Osteocyte (in vitro differentiated cells): Measurements from ENCODE around the gene CCDC197. TPM values are rescaled to one million over a fixed set of nuclear protein-coding genes. Genes with fewer than 3 reads are reported as not detected.

Experiments
- DNase-seq: peaks from one replicate; pipeline ENCODE4 v3.0.0; 2021; ENCODE audit warnings: mixed read lengths; ENCODE audit not compliant: unreplicated experiment; ENCODE audit errors: extremely low spot score
- H3K27ac Mint-ChIP-seq: one replicate; pipeline ENCODE4 v1.8.0; 2021; ENCODE audit warnings: mild to moderate bottlenecking, mixed read lengths; ENCODE audit not compliant: unreplicated experiment
- H3K27me3 Mint-ChIP-seq: one replicate; pipeline ENCODE4 v1.8.0; 2021; ENCODE audit warnings: mixed read lengths; ENCODE audit not compliant: unreplicated experiment
- H3K36me3 Mint-ChIP-seq: one replicate; pipeline ENCODE4 v1.8.0; 2021; ENCODE audit warnings: mixed read lengths; ENCODE audit not compliant: unreplicated experiment
- H3K4me1 Mint-ChIP-seq: one replicate; pipeline ENCODE4 v1.8.0; 2021; ENCODE audit warnings: mixed read lengths; ENCODE audit not compliant: unreplicated experiment
- H3K4me3 Mint-ChIP-seq: one replicate; pipeline ENCODE4 v1.8.0; 2021; ENCODE audit warnings: mild to moderate bottlenecking, moderate library complexity, mixed read lengths; ENCODE audit not compliant: unreplicated experiment
- H3K9me3 Mint-ChIP-seq: one replicate; pipeline ENCODE4 v1.8.0; 2021; ENCODE audit warnings: mixed read lengths; ENCODE audit not compliant: unreplicated experiment
- total RNA-seq: library from RNA; stranded (reverse); gene quantifications from 2 replicates; pipeline ENCODE4 v1.2.1, GENCODE V29; 2021
- TF ChIP-seq, protein P1 (sequence below): fragments of 200-600 bp; sonication (generic); IDR thresholded peaks from 2 replicates; pipeline ENCODE4 v1.5.0; 2021; ENCODE audit warnings: antibody characterized with exemption, mild to moderate bottlenecking, moderate library complexity

The CCDC197 gene
- total RNA-seq, 1 donor from 2014 or later = not detected

- Mint-ChIP-seq H3K9me3 (no peaks in the 10 kb centered on the region), H3K27ac (no peak overlapping the region), H3K4me1 (peaks cover 10% of the 10 kb centered on the region), H3K27me3 (peaks cover 36% of the 10 kb centered on the region), H3K4me3 (no peak overlapping the region), H3K36me3 (no peaks in the 10 kb centered on the region)
- TF ChIP-seq, protein P1, sequence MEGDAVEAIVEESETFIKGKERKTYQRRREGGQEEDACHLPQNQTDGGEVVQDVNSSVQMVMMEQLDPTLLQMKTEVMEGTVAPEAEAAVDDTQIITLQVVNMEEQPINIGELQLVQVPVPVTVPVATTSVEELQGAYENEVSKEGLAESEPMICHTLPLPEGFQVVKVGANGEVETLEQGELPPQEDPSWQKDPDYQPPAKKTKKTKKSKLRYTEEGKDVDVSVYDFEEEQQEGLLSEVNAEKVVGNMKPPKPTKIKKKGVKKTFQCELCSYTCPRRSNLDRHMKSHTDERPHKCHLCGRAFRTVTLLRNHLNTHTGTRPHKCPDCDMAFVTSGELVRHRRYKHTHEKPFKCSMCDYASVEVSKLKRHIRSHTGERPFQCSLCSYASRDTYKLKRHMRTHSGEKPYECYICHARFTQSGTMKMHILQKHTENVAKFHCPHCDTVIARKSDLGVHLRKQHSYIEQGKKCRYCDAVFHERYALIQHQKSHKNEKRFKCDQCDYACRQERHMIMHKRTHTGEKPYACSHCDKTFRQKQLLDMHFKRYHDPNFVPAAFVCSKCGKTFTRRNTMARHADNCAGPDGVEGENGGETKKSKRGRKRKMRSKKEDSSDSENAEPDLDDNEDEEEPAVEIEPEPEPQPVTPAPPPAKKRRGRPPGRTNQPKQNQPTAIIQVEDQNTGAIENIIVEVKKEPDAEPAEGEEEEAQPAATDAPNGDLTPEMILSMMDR = no peak
- DNase-seq = no peak
Measured at GRCh38 chr14:93991212-93991611, 5.9 kb upstream of the CCDC197 start.

- Mint-ChIP-seq H3K9me3 (no peaks in the 10 kb centered on the region), H3K27ac (no peak overlapping the region), H3K4me1 (peaks cover 8% of the 10 kb centered on the region), H3K27me3 (peaks cover 36% of the 10 kb centered on the region), H3K4me3 (no peak overlapping the region), H3K36me3 (no peaks in the 10 kb centered on the region)
- TF ChIP-seq, protein P1 = no peak
- no peak for DNase-seq
Measured at GRCh38 chr14:93991649-93992048, 5.5 kb upstream of the CCDC197 start.

DNA sequence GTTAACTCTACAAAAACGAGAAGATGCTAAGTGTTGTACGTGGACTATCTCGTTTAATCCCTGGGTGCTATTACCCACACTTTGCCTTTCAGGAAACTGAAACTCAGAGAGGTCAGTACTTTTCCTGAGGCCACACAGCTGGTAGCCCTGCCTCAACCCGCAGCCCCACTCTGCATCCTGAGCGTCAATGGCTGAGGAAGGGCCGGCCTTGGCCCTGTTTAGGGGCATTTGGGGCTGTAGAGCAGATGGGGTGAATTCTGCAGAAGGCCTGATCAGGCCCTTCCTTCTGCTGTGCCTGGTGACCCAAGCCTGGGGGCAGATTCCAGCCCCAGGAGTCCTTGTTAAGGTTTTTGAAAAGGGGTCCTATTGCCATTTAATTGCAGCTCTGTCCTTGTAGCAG is 3.7 kb upstream of the CCDC197 start:
- no peaks in the 10 kb centered on the region for H3K9me3 Mint-ChIP-seq
- no peaks in the 10 kb centered on the region for H3K4me1 Mint-ChIP-seq
- no peak for DNase-seq
- TF ChIP-seq, protein P1 = no peak
- H3K4me3 Mint-ChIP-seq = no peak overlapping the region
- no peak overlapping the region for H3K27ac Mint-ChIP-seq
- peaks cover 39% of the 10 kb centered on the region for H3K27me3 Mint-ChIP-seq
- no peaks in the 10 kb centered on the region for H3K36me3 Mint-ChIP-seq

- Mint-ChIP-seq H3K27ac (no peak overlapping the region), H3K36me3 (no peaks in the 10 kb centered on the region), H3K9me3 (no peaks in the 10 kb centered on the region), H3K27me3 (peaks cover 42% of the 10 kb centered on the region), H3K4me1 (no peaks in the 10 kb centered on the region), H3K4me3 (no peak overlapping the region)
- TF ChIP-seq, protein P1 = no peak
- no peak for DNase-seq
Measured at GRCh38 chr14:93994919-93995682, 2.0 kb upstream of the CCDC197 start.

DNA sequence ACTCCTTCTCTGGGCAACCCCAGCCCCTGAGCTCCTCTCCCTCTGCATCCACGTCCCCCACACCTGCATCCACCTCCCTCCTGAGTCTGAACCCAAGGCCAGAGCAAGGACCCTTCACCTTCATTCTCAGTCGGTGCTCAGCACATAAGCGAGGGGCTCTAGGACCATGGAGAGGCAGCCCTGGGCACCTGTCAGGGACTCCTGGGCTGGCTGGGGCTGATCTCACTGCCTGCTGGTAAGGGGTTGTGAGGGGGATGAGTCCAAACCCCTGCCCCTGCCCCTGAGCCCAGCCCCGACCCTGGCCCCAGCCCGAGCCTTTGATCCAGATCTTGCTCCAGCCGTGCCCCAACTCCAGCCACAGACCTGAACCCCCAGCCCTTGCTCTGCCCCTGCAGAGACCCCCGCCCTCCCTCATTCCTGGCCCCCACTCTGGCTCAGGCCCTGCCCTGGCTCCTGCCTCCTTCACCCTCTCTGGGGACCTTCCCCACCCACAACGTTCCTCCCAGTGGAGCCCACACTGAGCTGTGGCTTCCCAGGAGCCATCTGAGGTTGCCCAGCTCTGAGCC is 888 bp upstream of the CCDC197 start:
- no peaks in the 10 kb centered on the region for H3K9me3 Mint-ChIP-seq
- H3K27ac Mint-ChIP-seq = no peak overlapping the region
- H3K36me3 Mint-ChIP-seq = no peaks in the 10 kb centered on the region
- no peak for DNase-seq
- no peak overlapping the region for H3K4me3 Mint-ChIP-seq
- H3K27me3 Mint-ChIP-seq = peaks cover 39% of the 10 kb centered on the region
- no peaks in the 10 kb centered on the region for H3K4me1 Mint-ChIP-seq
- TF ChIP-seq, protein P1 = no peak
